ENCODE results near the gene FILIP1.

FILIP1 gene

GRCh38 chr6:75286955-75287354 is 206.6 kb downstream of the FILIP1 start:
- peaks cover 41% of the 10 kb centered on the region for H3K79me2 ChIP-seq (ENCODE audit: insufficient read depth, low read length)

GRCh38 chr6:75285283-75285639 is 208.3 kb downstream of the FILIP1 start:
- Histone ChIP-seq H3K27me3 (ENCODE audit: insufficient read depth, low read length, poor library complexity, severe bottlenecking) (no peaks in the 10 kb centered on the region), H3K79me2 (ENCODE audit: insufficient read depth, low read length) (peaks cover 57% of the 10 kb centered on the region), H3K4me3 (ENCODE audit: low read length, poor library complexity, severe bottlenecking) (peak overlapping the region; percentile 92), H3K4me1 (ENCODE audit: insufficient read depth, low read length, poor library complexity, severe bottlenecking) (peaks cover 49% of the 10 kb centered on the region), H3K9ac (ENCODE audit: low read depth, low read length, poor library complexity, severe bottlenecking) (peak overlapping the region; percentile 87), H3K4me2 (ENCODE audit: low read depth, low read length, poor library complexity, severe bottlenecking) (peak overlapping the region; percentile 89), H3K9me3 (ENCODE audit: insufficient read depth, low read depth, low read length) (no peaks in the 10 kb centered on the region), H3K9me2 (replicated peaks; ENCODE audit: low read depth, low read length) (no peaks in the 10 kb centered on the region), H4K20me1 (ENCODE audit: insufficient read depth, low read length, poor library complexity, severe bottlenecking) (peaks cover 42% of the 10 kb centered on the region), H2AFZ (ENCODE audit: low read length) (peak overlapping the region; percentile 78), H3K36me3 (ENCODE audit: insufficient read depth, low read length) (no peaks in the 10 kb centered on the region), H3F3A (ENCODE audit: low read depth) (no peaks in the 10 kb centered on the region)
- TF ChIP-seq CTCF (conservative IDR thresholded peaks at IDR 0.05; ENCODE audit: low read length) = no peak
- TF ChIP-seq EZH2phosphoT487 (IDR thresholded peaks at IDR 0.05; ENCODE audit: borderline replicate concordance) = no peak

More at GRCh38 chr6:75286955-75287354, 206.6 kb downstream of the FILIP1 start:
- no peaks in the 10 kb centered on the region for H3F3A ChIP-seq (ENCODE audit: low read depth)
- H3K27me3 ChIP-seq (ENCODE audit: insufficient read depth, low read length, poor library complexity, severe bottlenecking) = no peaks in the 10 kb centered on the region
- peaks cover 36% of the 10 kb centered on the region for H3K4me1 ChIP-seq (ENCODE audit: insufficient read depth, low read length, poor library complexity, severe bottlenecking)
- no peaks in the 10 kb centered on the region for H3K9me3 ChIP-seq (ENCODE audit: insufficient read depth, low read depth, low read length)
- H3K36me3 ChIP-seq (ENCODE audit: insufficient read depth, low read length) = no peaks in the 10 kb centered on the region
- H3K4me2 ChIP-seq (ENCODE audit: low read depth, low read length, poor library complexity, severe bottlenecking) = peak overlapping the region; percentile 89
- H3K9ac ChIP-seq (ENCODE audit: low read depth, low read length, poor library complexity, severe bottlenecking) = peak overlapping the region; percentile 20
- H3K4me3 ChIP-seq (ENCODE audit: low read length, poor library complexity, severe bottlenecking) = peak overlapping the region; percentile 92
- no peak overlapping the region for H2AFZ ChIP-seq (ENCODE audit: low read length)
- peaks cover 25% of the 10 kb centered on the region for H4K20me1 ChIP-seq (ENCODE audit: insufficient read depth, low read length, poor library complexity, severe bottlenecking)
- H3K9me2 ChIP-seq (replicated peaks; ENCODE audit: low read depth, low read length) = no peaks in the 10 kb centered on the region
- TF ChIP-seq EZH2phosphoT487 (IDR thresholded peaks at IDR 0.05; ENCODE audit: borderline replicate concordance) = no peak
- no peak for TF ChIP-seq CTCF (conservative IDR thresholded peaks at IDR 0.05; ENCODE audit: low read length)

- Histone ChIP-seq H4K20me1 (ENCODE audit: insufficient read depth, low read length, poor library complexity, severe bottlenecking) (peaks cover 47% of the 10 kb centered on the region), H3K4me1 (ENCODE audit: insufficient read depth, low read length, poor library complexity, severe bottlenecking) (peaks cover 53% of the 10 kb centered on the region), H3K27me3 (ENCODE audit: insufficient read depth, low read length, poor library complexity, severe bottlenecking) (no peaks in the 10 kb centered on the region), H2AFZ (ENCODE audit: low read length) (peak within 1 kb of the TSS; percentile 95), H3K9me3 (ENCODE audit: insufficient read depth, low read depth, low read length) (no peaks in the 10 kb centered on the region), H3K4me2 (ENCODE audit: low read depth, low read length, poor library complexity, severe bottlenecking) (peak within 1 kb of the TSS; percentile 89), H3K79me2 (ENCODE audit: insufficient read depth, low read length) (peaks cover 62% of the 10 kb centered on the region), H3F3A (ENCODE audit: low read depth) (no peaks in the 10 kb centered on the region), H3K9ac (ENCODE audit: low read depth, low read length, poor library complexity, severe bottlenecking) (peak within 1 kb of the TSS; percentile 87), H3K4me3 (ENCODE audit: low read length, poor library complexity, severe bottlenecking) (peak within 1 kb of the TSS; percentile 92), H3K36me3 (ENCODE audit: insufficient read depth, low read length) (no peaks in the 10 kb centered on the region), H3K9me2 (replicated peaks; ENCODE audit: low read depth, low read length) (no peaks in the 10 kb centered on the region)
- no peak for TF ChIP-seq EZH2phosphoT487 (IDR thresholded peaks at IDR 0.05; ENCODE audit: borderline replicate concordance)
- no peak for TF ChIP-seq CTCF (conservative IDR thresholded peaks at IDR 0.05; ENCODE audit: low read length)
These were observed 208.8 kb downstream of the FILIP1 start, which contains the start of gene TMEM30A for GRCh38 chr6:75284632-75285282. Gene TMEM30A, minus strand, starts transcription at chr6:75284792. Its CDS starts 154 bp downstream, at chr6:75284638.

All from Loucy (cell line).